Kidney (tissue), 14 donors: ENCODE measurements around the gene COL11A1. TPM values are rescaled to one million over a fixed set of nuclear protein-coding genes. Genes with fewer than 3 reads are reported as not detected.
"Not testable (repeated sequence)": the region's sequence is repeated elsewhere in the genome, so short reads cannot be mapped to it uniquely, and the experiment has no call there.

ENCODE experiments used
- DNase-seq, 5 donors: peaks; one replicate each; pipeline ENCODE4 v3.0.0-alpha.2; 2013 to 2020
- FAIRE-seq: peaks from 2 replicates; lab custom pipeline; 2012; peaks lifted over from hg19 to GRCh38; lab: Jason Lieb, UNC
- H3K27ac ChIP-seq, 2 donors: one replicate each; pipeline ENCODE4 v1.7.0; 2013; ENCODE audit warnings: low read depth in 2 of 2, low read length in 2 of 2, inconsistent platforms in 1 of 2
- H3K27me3 ChIP-seq: one replicate; pipeline ENCODE4 v1.7.1; 2013; ENCODE audit warnings: low read length, inconsistent platforms; ENCODE audit not compliant: control insufficient read depth, insufficient read depth
- H3K36me3 ChIP-seq, 3 donors: one replicate each; pipeline versions ENCODE4 v1.7.0 to v1.7.1; 2013; ENCODE audit warnings: low read length in 3 of 3, control low read depth in 1 of 3, inconsistent platforms in 1 of 3; ENCODE audit not compliant: insufficient read depth in 3 of 3, control insufficient read depth in 2 of 3
- H3K4me1 ChIP-seq, 3 donors: one replicate each; pipeline versions ENCODE4 v1.7.0 to v1.7.1; 2013; ENCODE audit warnings: low read length in 3 of 3, inconsistent platforms in 1 of 3, low read depth in 1 of 3; ENCODE audit not compliant: control insufficient read depth in 2 of 3, insufficient read depth in 2 of 3
- H3K4me3 ChIP-seq, 3 donors: one replicate each; pipeline versions ENCODE4 v1.7.0 to v1.8.1; 2013; ENCODE audit warnings: low read length in 3 of 3, control low read depth in 1 of 3, inconsistent platforms in 1 of 3
- H3K9ac ChIP-seq, 3 donors: one replicate each; pipeline versions ENCODE4 v1.7.0 to v1.7.1; 2013; ENCODE audit warnings: low read length in 3 of 3, control low read depth in 1 of 3, inconsistent platforms in 1 of 3
- H3K9me3 ChIP-seq, 3 donors: one replicate each; pipeline versions ENCODE4 v1.7.0 to v1.7.1; 2013; ENCODE audit warnings: low read length in 3 of 3, control low read depth in 1 of 3, inconsistent platforms in 1 of 3; ENCODE audit not compliant: control insufficient read depth in 2 of 3, insufficient read depth in 1 of 3
- CTCF ChIP-seq: IDR thresholded peaks from 3 replicates; pipeline ENCODE4 v1.5.1; 2012; ENCODE audit warnings: mild to moderate bottlenecking, moderate library complexity, borderline replicate concordance; ENCODE audit not compliant: insufficient read depth; ENCODE audit errors: extremely low read depth
- intact Hi-C: fragments of 100-400 bp; cut with DNase I; formaldehyde crosslinking; loops from one replicate; pipeline ENCODE4 v1.11.1; 2022
- polyA plus RNA-seq: library from polyadenylated mRNA; stranded (reverse); fragments of 350-450 nt; fragmentation: Illumina TruSeq; extraction: RNeasy Lipid Tissue Mini Kit (QIAGEN cat#74804); gene quantifications from one replicate; pipeline ENCODE4 v1.2.3, GENCODE V29; 2014; ENCODE audit warnings: low read depth, low replicate concordance; ENCODE audit not compliant: insufficient read depth
- total RNA-seq: library from RNA; stranded (reverse); fragmentation: NEBNext Ultra II Directional; extraction: Animal tissue kit (Norgen Biotek cat#: 25700); gene quantifications from one replicate; pipeline ENCODE4 v1.2.1, GENCODE V29; 2021
- donor health status: control.
- donor health status: control.
- donor health status: control.
- donor health status: control.
- donor health status: control.
- donor health status: DM: yes; HTN: yes; CAD: no.
- donor health status: Normal renal cell carcinoma (clear cell type).

COL11A1 gene
- total and polyA plus RNA-seq, 2 donors from 2014 or later, result 0.35 TPM; not detected in 1

- no peak for FAIRE-seq
- no peak for DNase-seq
Observed at GRCh38 chr1:103063921-103064320, 44.4 kb downstream of the COL11A1 start.

GRCh38 chr1:103058391-103058790, 49.9 kb downstream of the COL11A1 start:
- Histone ChIP-seq H3K9me3 (no peaks in the 10 kb centered on the region), H3K4me3 (no peak overlapping the region), H3K27me3 (no peaks in the 10 kb centered on the region), H3K4me1 (no peaks in the 10 kb centered on the region), H3K27ac (no peak overlapping the region), H3K36me3 (no peaks in the 10 kb centered on the region), H3K9ac (no peak overlapping the region)
- FAIRE-seq (no peak), DNase-seq (no peak)
- TF ChIP-seq CTCF, result no peak
- intact Hi-C loops, result no loop called here

More at GRCh38 chr1:103063921-103064320, 44.4 kb downstream of the COL11A1 start:
- TF ChIP-seq CTCF, result no peak
- no peaks in the 10 kb centered on the region for H3K9me3 ChIP-seq
- no peak overlapping the region for H3K4me3 ChIP-seq
- no peak overlapping the region for H3K27ac ChIP-seq
- intact Hi-C loops, result no loop called here
- H3K9ac ChIP-seq, result no peak overlapping the region
- no peaks in the 10 kb centered on the region for H3K4me1 ChIP-seq
- no peaks in the 10 kb centered on the region for H3K27me3 ChIP-seq
- H3K36me3 ChIP-seq, result no peaks in the 10 kb centered on the region

GRCh38 chr1:103056423-103056822, 51.9 kb downstream of the COL11A1 start:
- Histone ChIP-seq H3K27me3 (no peaks in the 10 kb centered on the region), H3K4me1 (no peaks in the 10 kb centered on the region), H3K9ac (no peak overlapping the region), H3K9me3 (no peaks in the 10 kb centered on the region), H3K27ac (no peak overlapping the region), H3K4me3 (no peak overlapping the region), H3K36me3 (no peaks in the 10 kb centered on the region)
- FAIRE-seq (no peak), DNase-seq (no peak)
- TF ChIP-seq CTCF, result no peak
- intact Hi-C loops, result no loop called here

DNA sequence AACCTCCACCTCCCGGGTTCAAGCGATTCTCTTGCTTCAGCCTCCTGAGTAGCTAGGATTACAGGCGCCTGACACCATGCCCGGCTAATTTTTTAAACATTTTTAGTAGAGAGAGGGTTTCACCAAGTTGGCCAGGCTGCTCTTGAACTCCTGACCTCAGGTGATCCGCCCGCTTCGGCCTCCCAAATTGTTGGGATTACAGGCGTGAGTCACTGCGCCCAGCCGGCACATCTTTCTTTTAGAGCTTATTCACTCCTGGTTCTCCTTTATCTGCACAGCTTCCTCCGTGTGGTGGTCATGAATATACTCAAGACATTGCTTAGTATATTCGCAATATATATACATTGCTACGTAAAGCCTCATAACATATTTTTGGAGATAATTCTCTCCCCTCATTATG, 80.2 kb downstream of the COL11A1 start:
- FAIRE-seq, H3K27me3 ChIP-seq, H3K4me3 ChIP-seq, H3K36me3 ChIP-seq, DNase-seq, H3K27ac ChIP-seq, H3K9ac ChIP-seq, H3K9me3 ChIP-seq, intact Hi-C loops, H3K4me1 ChIP-seq: not testable (repeated sequence)
